PFSK-1 (cell line): ENCODE measurements around the gene UBE2D1.

Source experiments
- FOXP2 ChIP-seq: optimal IDR thresholded peaks from 2 replicates; pipeline ENCODE3; 2011; ENCODE audit warnings: borderline replicate concordance, control low read depth, inconsistent platforms; ENCODE audit not compliant: insufficient read depth; ENCODE audit errors: extremely low read length, extremely low read depth
- POLR2AphosphoS5 ChIP-seq: IDR thresholded peaks from 2 replicates; pipeline ENCODE4 v1.6.1; 2012; ENCODE audit warnings: low read depth, mild to moderate bottlenecking, control low read depth, low read length, moderate library complexity
- SIN3A ChIP-seq: IDR thresholded peaks from 2 replicates; pipeline ENCODE4 v1.6.1; 2012; ENCODE audit warnings: mild to moderate bottlenecking, low read length, moderate library complexity, borderline replicate concordance; ENCODE audit not compliant: insufficient read depth
- TAF1 ChIP-seq: IDR thresholded peaks from 2 replicates; pipeline ENCODE4 v1.6.1; 2012; ENCODE audit warnings: low read length, control low read depth, borderline replicate concordance; ENCODE audit not compliant: insufficient read depth
- TF ChIP-seq, protein P1 (sequence below), 2 experiments: IDR thresholded peaks; 2 replicates each; pipeline versions ENCODE4 v1.6.1 to v1.8.0; 2011 to 2012; ENCODE audit warnings: low read depth in 2 of 2, low read length in 2 of 2, control low read depth in 1 of 2, inconsistent platforms in 1 of 2, mild to moderate bottlenecking in 1 of 2, moderate library complexity in 1 of 2; ENCODE audit not compliant: insufficient read depth in 1 of 2

Gene UBE2D1

DNA sequence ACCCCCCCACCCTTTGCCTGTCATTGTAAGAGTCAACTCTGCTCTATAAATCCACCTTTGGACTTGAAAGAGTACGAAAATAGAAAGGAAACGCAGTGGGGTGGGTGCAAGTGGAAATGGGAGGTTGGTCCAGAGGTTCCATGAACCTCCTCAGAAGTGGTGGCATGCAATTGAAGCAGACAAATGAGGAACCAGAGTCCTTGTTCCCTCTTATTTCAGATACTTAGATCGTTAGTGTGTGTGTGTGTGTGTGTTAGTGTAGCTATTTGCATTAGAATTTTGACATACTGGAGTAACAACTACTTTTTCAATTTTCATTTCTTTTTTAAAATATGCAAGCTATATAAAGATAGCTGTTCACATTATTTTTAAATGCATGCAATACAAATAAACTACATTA, 32.3 kb downstream of the UBE2D1 start:
- TF ChIP-seq POLR2AphosphoS5 = no peak
- TF ChIP-seq SIN3A = no peak
- TF ChIP-seq FOXP2 = no peak
- no peak for TF ChIP-seq TAF1
- TF ChIP-seq, protein P1, sequence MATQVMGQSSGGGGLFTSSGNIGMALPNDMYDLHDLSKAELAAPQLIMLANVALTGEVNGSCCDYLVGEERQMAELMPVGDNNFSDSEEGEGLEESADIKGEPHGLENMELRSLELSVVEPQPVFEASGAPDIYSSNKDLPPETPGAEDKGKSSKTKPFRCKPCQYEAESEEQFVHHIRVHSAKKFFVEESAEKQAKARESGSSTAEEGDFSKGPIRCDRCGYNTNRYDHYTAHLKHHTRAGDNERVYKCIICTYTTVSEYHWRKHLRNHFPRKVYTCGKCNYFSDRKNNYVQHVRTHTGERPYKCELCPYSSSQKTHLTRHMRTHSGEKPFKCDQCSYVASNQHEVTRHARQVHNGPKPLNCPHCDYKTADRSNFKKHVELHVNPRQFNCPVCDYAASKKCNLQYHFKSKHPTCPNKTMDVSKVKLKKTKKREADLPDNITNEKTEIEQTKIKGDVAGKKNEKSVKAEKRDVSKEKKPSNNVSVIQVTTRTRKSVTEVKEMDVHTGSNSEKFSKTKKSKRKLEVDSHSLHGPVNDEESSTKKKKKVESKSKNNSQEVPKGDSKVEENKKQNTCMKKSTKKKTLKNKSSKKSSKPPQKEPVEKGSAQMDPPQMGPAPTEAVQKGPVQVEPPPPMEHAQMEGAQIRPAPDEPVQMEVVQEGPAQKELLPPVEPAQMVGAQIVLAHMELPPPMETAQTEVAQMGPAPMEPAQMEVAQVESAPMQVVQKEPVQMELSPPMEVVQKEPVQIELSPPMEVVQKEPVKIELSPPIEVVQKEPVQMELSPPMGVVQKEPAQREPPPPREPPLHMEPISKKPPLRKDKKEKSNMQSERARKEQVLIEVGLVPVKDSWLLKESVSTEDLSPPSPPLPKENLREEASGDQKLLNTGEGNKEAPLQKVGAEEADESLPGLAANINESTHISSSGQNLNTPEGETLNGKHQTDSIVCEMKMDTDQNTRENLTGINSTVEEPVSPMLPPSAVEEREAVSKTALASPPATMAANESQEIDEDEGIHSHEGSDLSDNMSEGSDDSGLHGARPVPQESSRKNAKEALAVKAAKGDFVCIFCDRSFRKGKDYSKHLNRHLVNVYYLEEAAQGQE (IDR thresholded peaks at IDR 0.05; ENCODE audit: insufficient read depth in 1 of 2, low read depth in 2 of 2, low read length in 2 of 2) = no peak

- TF ChIP-seq SIN3A (no peak), POLR2AphosphoS5 (no peak), FOXP2 (no peak), TAF1 (no peak)
- TF ChIP-seq, protein P1 (IDR thresholded peaks at IDR 0.05; ENCODE audit: insufficient read depth in 1 of 2, low read depth in 2 of 2, low read length in 2 of 2) = no peak
These were observed 36.7 kb downstream of the UBE2D1 start for GRCh38 chr10:58371473-58371872.

DNA sequence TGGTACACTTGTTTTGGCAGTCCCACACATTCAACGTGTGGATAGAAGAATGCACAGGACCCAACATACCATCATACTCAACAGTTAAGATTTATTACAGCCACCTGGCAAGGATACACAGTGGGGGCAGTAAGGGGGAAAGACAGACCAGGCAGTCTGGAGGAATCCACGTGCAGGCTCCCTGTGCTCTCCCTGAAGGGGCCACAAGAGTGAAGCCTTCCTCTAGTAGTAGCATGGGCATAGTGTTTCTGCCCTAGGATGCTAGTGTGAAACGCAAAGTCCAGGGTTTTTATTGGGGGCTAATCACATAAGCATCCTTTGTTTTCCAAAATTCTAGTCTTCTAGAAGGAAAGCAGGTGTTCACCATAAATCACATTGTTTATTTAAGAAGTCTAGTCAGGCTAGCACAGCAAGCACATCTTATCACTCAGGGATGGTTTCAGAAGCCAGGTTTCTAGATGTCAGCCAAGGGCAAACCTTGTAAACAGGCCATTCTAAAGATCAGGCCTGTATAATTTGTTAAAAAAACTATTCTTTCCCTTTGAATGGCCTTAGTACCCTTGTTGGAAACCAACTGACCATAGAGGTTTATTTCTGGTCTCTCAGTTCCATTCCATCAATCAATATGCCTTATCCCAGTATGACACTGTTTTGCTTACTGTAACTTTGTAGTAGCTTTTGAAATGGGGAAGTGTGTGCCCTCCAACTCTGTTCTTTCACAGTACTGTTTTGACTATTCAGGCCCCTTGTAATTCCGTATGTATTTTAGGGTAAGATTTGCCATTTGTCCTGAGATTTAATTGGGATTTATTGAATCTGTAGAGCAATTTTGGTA, 38.0 kb downstream of the UBE2D1 start:
- TF ChIP-seq TAF1 = no peak
- TF ChIP-seq POLR2AphosphoS5 = no peak
- TF ChIP-seq, protein P1 (IDR thresholded peaks at IDR 0.05; ENCODE audit: insufficient read depth in 1 of 2, low read depth in 2 of 2, low read length in 2 of 2) = no peak
- no peak for TF ChIP-seq SIN3A
- TF ChIP-seq FOXP2 = no peak

- TF ChIP-seq TAF1 = no peak
These were observed 38.6 kb downstream of the UBE2D1 start for GRCh38 chr10:58373442-58373827.

DNA sequence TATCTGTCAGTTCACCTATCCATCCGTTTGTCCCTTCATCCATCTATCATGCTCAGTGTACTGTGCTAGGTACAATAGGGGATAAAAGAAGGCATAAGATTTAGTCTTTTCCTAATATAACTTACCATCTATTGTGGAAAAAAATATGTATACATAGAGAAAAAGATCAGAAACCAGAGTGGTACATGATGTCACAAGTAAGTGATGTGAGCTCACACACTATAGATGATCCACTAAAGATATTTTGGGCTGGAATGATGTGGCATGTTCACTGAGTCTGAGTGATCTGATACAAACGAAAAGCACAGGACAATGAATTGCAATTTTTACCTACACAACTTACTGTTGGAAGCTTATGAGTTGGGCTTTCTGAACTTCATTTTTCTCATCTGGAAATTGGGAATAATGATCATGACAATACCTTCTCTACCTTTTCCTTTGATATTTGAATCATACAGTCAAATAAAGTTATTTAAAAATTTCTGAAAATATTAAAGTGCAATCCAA, 47.7 kb downstream of the UBE2D1 start:
- TF ChIP-seq FOXP2 = no peak
- no peak for TF ChIP-seq TAF1
- no peak for TF ChIP-seq POLR2AphosphoS5
- TF ChIP-seq, protein P1 (IDR thresholded peaks at IDR 0.05; ENCODE audit: insufficient read depth in 1 of 2, low read depth in 2 of 2, low read length in 2 of 2) = no peak
- TF ChIP-seq SIN3A = no peak
